SH-SY5Y (cell line): Measurements from ENCODE around the gene PATL2.

Experiments used
- GATA2 ChIP-seq: IDR thresholded peaks from 2 replicates; pipeline ENCODE4 v1.6.1; 2011; ENCODE audit warnings: mild to moderate bottlenecking, low read depth, low read length
- GATA3 ChIP-seq: IDR thresholded peaks from 2 replicates; pipeline ENCODE4 v1.6.1; 2011; ENCODE audit warnings: low read depth, mild to moderate bottlenecking, low read length, moderate library complexity

DNA sequence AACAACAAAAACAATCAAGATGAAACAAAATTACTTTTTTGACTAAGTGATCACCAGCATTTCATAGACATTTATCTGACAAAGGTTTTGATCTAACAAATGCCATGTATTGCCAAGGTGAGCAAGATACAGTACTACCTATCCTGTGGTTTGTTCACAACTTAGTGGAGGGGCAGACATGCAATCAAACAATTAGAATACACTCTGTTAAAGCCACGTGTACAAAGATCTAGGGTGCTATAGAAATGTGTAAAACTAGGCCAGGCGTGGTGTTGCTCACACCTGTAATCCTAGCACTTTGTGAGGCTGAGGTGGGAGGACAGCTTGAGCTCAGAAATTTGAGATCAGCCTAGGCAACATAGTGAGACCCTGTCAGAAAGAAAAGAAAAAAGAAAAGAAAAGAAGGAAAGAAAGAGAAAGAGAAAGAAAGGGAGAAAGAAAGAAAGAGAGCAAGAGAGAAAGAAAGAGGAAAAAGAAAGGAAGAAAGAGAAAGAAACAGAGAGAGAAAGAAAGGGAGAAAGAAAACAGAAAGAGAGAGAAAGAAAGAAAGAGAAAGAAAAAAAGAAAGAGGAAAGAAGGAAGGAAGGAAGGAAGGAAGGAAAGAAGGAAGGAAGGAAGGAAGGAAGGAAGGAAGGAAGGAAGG lies 23.8 kb upstream of the PATL2 start:
- TF ChIP-seq GATA3: no peak
- no peak for TF ChIP-seq GATA2
